Ectodermal cell (in vitro differentiated cells): ENCODE data around the gene UVRAG.

ENCODE experiments used
- H3K27ac ChIP-seq: 2 replicates; pipeline ENCODE4 v1.7.0; 2013; ENCODE audit warnings: mild to moderate bottlenecking, low read depth, low read length; ENCODE audit not compliant: insufficient read depth, poor library complexity, severe bottlenecking
- H3K27me3 ChIP-seq: 2 replicates; pipeline ENCODE4 v1.7.0; 2013; ENCODE audit warnings: mild to moderate bottlenecking, low read length; ENCODE audit not compliant: insufficient read depth, control insufficient read depth, poor library complexity, severe bottlenecking
- H3K36me3 ChIP-seq: one replicate; pipeline ENCODE4 v1.7.0; 2013; ENCODE audit warnings: low read length; ENCODE audit not compliant: control insufficient read depth, insufficient read depth
- H3K4me1 ChIP-seq: one replicate; pipeline ENCODE4 v1.7.0; 2013; ENCODE audit warnings: low read length; ENCODE audit not compliant: control insufficient read depth, insufficient read depth
- H3K4me3 ChIP-seq: 2 replicates; pipeline ENCODE4 v1.7.0; 2013; ENCODE audit warnings: low read depth, low read length, control low read depth; ENCODE audit not compliant: insufficient read depth
- H3K9me3 ChIP-seq: 2 replicates; pipeline ENCODE4 v1.7.0; 2013; ENCODE audit warnings: mild to moderate bottlenecking, low read length, moderate library complexity; ENCODE audit not compliant: control insufficient read depth
- WGBS, 2 experiments: methylation state at CpG; one replicate each; pipeline ENCODE4 v1.1.7; 2013; ENCODE audit warnings: missing lambda C conversion rate in 2 of 2; 5-methylcytosine and 5-hydroxymethylcytosine counted together

The UVRAG gene

GRCh38 chr11:75946531-75947530 is 131.8 kb downstream of the UVRAG start:
- H3K27me3 ChIP-seq, result no peaks in the 10 kb centered on the region
- peaks cover 4% of the 10 kb centered on the region for H3K4me1 ChIP-seq
- WGBS, 2 experiments, result 82 to 85% methylated on average over 7 to 8 of the region's 8 CpGs
- H3K4me3 ChIP-seq, result no peak overlapping the region
- no peak overlapping the region for H3K27ac ChIP-seq
- no peaks in the 10 kb centered on the region for H3K36me3 ChIP-seq
- no peaks in the 10 kb centered on the region for H3K9me3 ChIP-seq

GRCh38 chr11:75949023-75949672 is 134.1 kb downstream of the UVRAG start:
- WGBS, 2 experiments, result 94 to 97% methylated on average over 6 of the region's 6 CpGs

GRCh38 chr11:75950141-75950540 is 135.1 kb downstream of the UVRAG start:
- no peaks in the 10 kb centered on the region for H3K36me3 ChIP-seq
- H3K9me3 ChIP-seq, result no peaks in the 10 kb centered on the region
- 95 to 96% methylated on average over 5 to 6 of the region's 6 CpGs for WGBS, 2 experiments
- H3K4me3 ChIP-seq, result no peak overlapping the region
- H3K27ac ChIP-seq, result no peak overlapping the region
- no peaks in the 10 kb centered on the region for H3K27me3 ChIP-seq
- H3K4me1 ChIP-seq, result peaks cover 4% of the 10 kb centered on the region

More at GRCh38 chr11:75949023-75949672, 134.1 kb downstream of the UVRAG start:
- H3K36me3 ChIP-seq, result no peaks in the 10 kb centered on the region
- H3K27ac ChIP-seq, result no peak overlapping the region
- H3K4me1 ChIP-seq, result peaks cover 4% of the 10 kb centered on the region
- no peaks in the 10 kb centered on the region for H3K9me3 ChIP-seq
- H3K27me3 ChIP-seq, result no peaks in the 10 kb centered on the region
- no peak overlapping the region for H3K4me3 ChIP-seq

GRCh38 chr11:75954039-75954438 is 139.0 kb downstream of the UVRAG start:
- no peaks in the 10 kb centered on the region for H3K27me3 ChIP-seq
- H3K4me1 ChIP-seq, result no peaks in the 10 kb centered on the region
- no peak overlapping the region for H3K4me3 ChIP-seq
- H3K36me3 ChIP-seq, result no peaks in the 10 kb centered on the region
- WGBS, 2 experiments, result 83 to 93% methylated on average over 2 of the region's 2 CpGs
- no peaks in the 10 kb centered on the region for H3K9me3 ChIP-seq
- H3K27ac ChIP-seq, result no peak overlapping the region

- H3K27me3 ChIP-seq, result no peaks in the 10 kb centered on the region
- H3K36me3 ChIP-seq, result no peaks in the 10 kb centered on the region
- no peaks in the 10 kb centered on the region for H3K9me3 ChIP-seq
- WGBS, 2 experiments, result 84 to 93% methylated on average over 4 to 5 of the region's 5 CpGs
- no peaks in the 10 kb centered on the region for H3K4me1 ChIP-seq
- no peak overlapping the region for H3K27ac ChIP-seq
- H3K4me3 ChIP-seq, result no peak overlapping the region
Measured at GRCh38 chr11:75955443-75955842, 140.4 kb downstream of the UVRAG start.

- no peaks in the 10 kb centered on the region for H3K9me3 ChIP-seq
- no peak overlapping the region for H3K4me3 ChIP-seq
- 97 to 98% methylated on average over 2 of the region's 2 CpGs for WGBS, 2 experiments
Measured at GRCh38 chr11:75959540-75959939, 144.5 kb downstream of the UVRAG start.

GRCh38 chr11:75964071-75964470 is 149.1 kb downstream of the UVRAG start:
- Histone ChIP-seq H3K27me3 (no peaks in the 10 kb centered on the region), H3K27ac (no peak overlapping the region), H3K36me3 (no peaks in the 10 kb centered on the region), H3K4me3 (no peak overlapping the region), H3K9me3 (no peaks in the 10 kb centered on the region), H3K4me1 (no peaks in the 10 kb centered on the region)
- 90 to 96% methylated on average over 2 of the region's 2 CpGs for WGBS, 2 experiments

More at GRCh38 chr11:75959540-75959939, 144.5 kb downstream of the UVRAG start:
- no peaks in the 10 kb centered on the region for H3K4me1 ChIP-seq
- no peak overlapping the region for H3K27ac ChIP-seq
- H3K36me3 ChIP-seq, result no peaks in the 10 kb centered on the region
- no peaks in the 10 kb centered on the region for H3K27me3 ChIP-seq

GRCh38 chr11:75966537-75967287 is 151.7 kb downstream of the UVRAG start:
- Histone ChIP-seq H3K27ac (no peak overlapping the region), H3K4me3 (no peak overlapping the region), H3K36me3 (no peaks in the 10 kb centered on the region), H3K9me3 (peaks cover under 1% of the 10 kb centered on the region), H3K4me1 (no peaks in the 10 kb centered on the region), H3K27me3 (no peaks in the 10 kb centered on the region)

- no peaks in the 10 kb centered on the region for H3K4me1 ChIP-seq
Measured at GRCh38 chr11:75968021-75968625, 153.1 kb downstream of the UVRAG start.

More at GRCh38 chr11:75968021-75968625, 153.1 kb downstream of the UVRAG start:
- Histone ChIP-seq H3K4me3 (no peak overlapping the region), H3K9me3 (peaks cover 2% of the 10 kb centered on the region), H3K27me3 (no peaks in the 10 kb centered on the region), H3K36me3 (no peaks in the 10 kb centered on the region), H3K27ac (no peak overlapping the region)
- WGBS, 2 experiments, result 73 to 75% methylated on average over 1 of the region's 2 CpGs
